T-cell (primary cell): ENCODE results near the gene ZFHX3. TPM values are rescaled to one million over a fixed set of nuclear protein-coding genes. Genes with fewer than 3 reads are reported as not detected.

ENCODE experiments used
- ATAC-seq, 4 experiments: fragments of 200-7000 bp in 3 of 4; fragments of 150-1000 bp in 1 of 4; cut with Tn5 transposase; replicated peaks in 1 of 4; 1 replicate in 3 of 4; 2 replicates in 1 of 4; pipeline ENCODE4 v1.10.0; 2021; ENCODE audit warnings: moderate library complexity in 3 of 4, mild to moderate bottlenecking in 2 of 4, moderate number of reproducible peaks in 1 of 4
- CTCF ChIA-PET, 2 donors: fragments of 300-600 bp; sonication (Branson Sonifier 250); formaldehyde crosslinking; loops; one replicate each; lab custom pipeline; 2022; ENCODE audit warnings: antibody characterized with exemption in 2 of 2; lab: Charles Lee
- POLR2A ChIA-PET, 2 donors: fragments of 300-600 bp; sonication (Branson Sonifier 250); formaldehyde crosslinking; loops; one replicate each; lab custom pipeline; 2022; ENCODE audit warnings: antibody characterized with exemption in 2 of 2; lab: Charles Lee
- DNase-seq, 35 experiments: peaks; one replicate each; pipeline versions ENCODE4 v3.0.0 to v3.0.0-alpha.2; 2013 to 2023
- H3K27ac ChIP-seq: one replicate; pipeline ENCODE4 v1.5.1; 2013; ENCODE audit warnings: low read length
- H3K27me3 ChIP-seq, 2 experiments: replicated peaks in 1 of 2; 1 replicate in 1 of 2; 2 replicates in 1 of 2; pipeline versions ENCODE4 v1.6.1 to v1.7.0; 2013; ENCODE audit warnings: low read length in 1 of 2, mixed read lengths in 1 of 2; ENCODE audit not compliant: control insufficient read depth in 2 of 2, insufficient read depth in 2 of 2; ENCODE audit errors: extremely low read depth in 1 of 2
- H3K36me3 ChIP-seq, 2 donors: 1 replicate in 1 of 2; 2 replicates in 1 of 2; pipeline versions ENCODE4 v1.6.1 to v1.7.0; 2013; ENCODE audit warnings: low read length in 1 of 2; ENCODE audit not compliant: control insufficient read depth in 2 of 2, insufficient read depth in 1 of 2; ENCODE audit errors: extremely low read depth in 1 of 2
- H3K4me1 ChIP-seq, 2 experiments: 1 replicate in 1 of 2; 2 replicates in 1 of 2; pipeline versions ENCODE4 v1.6.1 to v1.7.0; 2013; ENCODE audit warnings: low read length in 2 of 2, mixed read lengths in 1 of 2; ENCODE audit not compliant: insufficient read depth in 2 of 2, control insufficient read depth in 1 of 2; ENCODE audit errors: extremely low read depth in 1 of 2
- H3K4me3 ChIP-seq, 2 donors: 1 replicate in 1 of 2; 2 replicates in 1 of 2; pipeline versions ENCODE4 v1.5.1 to v1.7.0; 2013; ENCODE audit warnings: mild to moderate bottlenecking in 2 of 2, low read length in 1 of 2, moderate library complexity in 1 of 2; ENCODE audit not compliant: control insufficient read depth in 1 of 2; ENCODE audit errors: extremely low read depth in 1 of 2
- H3K9me3 ChIP-seq: 2 replicates; pipeline ENCODE4 v1.7.0; 2013
- H3K27ac Mint-ChIP-seq, 2 donors: one replicate each; pipeline ENCODE4 v1.8.0; 2020 to 2021; ENCODE audit warnings: mild to moderate bottlenecking in 2 of 2, mixed read lengths in 2 of 2
- H3K27me3 Mint-ChIP-seq, 2 donors: one replicate each; pipeline ENCODE4 v1.8.0; 2021 to 2022; ENCODE audit warnings: mixed read lengths in 2 of 2
- H3K36me3 Mint-ChIP-seq: one replicate; pipeline ENCODE4 v1.8.0; 2021; ENCODE audit warnings: mixed read lengths
- H3K4me1 Mint-ChIP-seq, 3 donors: one replicate each; pipeline ENCODE4 v1.8.0; 2020 to 2022; ENCODE audit warnings: mixed read lengths in 3 of 3, mild to moderate bottlenecking in 1 of 3
- H3K4me3 Mint-ChIP-seq, 3 donors: one replicate each; pipeline ENCODE4 v1.8.0; 2020 to 2022; ENCODE audit warnings: mild to moderate bottlenecking in 3 of 3, mixed read lengths in 3 of 3, moderate library complexity in 3 of 3
- H3K9me3 Mint-ChIP-seq, 3 donors: one replicate each; pipeline ENCODE4 v1.8.0; 2020 to 2022; ENCODE audit warnings: mixed read lengths in 3 of 3
- WGBS: methylation state at CpG from one replicate; pipeline ENCODE4 v1.1.5; 2013; ENCODE audit warnings: missing lambda C conversion rate; ENCODE audit not compliant: insufficient coverage; 5-methylcytosine and 5-hydroxymethylcytosine counted together
- total RNA-seq, 35 experiments: library from RNA in 6 of 35; stranded (reverse) in 6 of 35; fragments of 120-200 nt in 1 of 35; gene quantifications; one replicate each; pipeline versions ENCODE4 v1.2.1 to v1.2.4 and lab custom pipeline; 2013 to 2026

ZFHX3 gene
- total RNA-seq, 5 donors from 2014 or later (not counting 1 experiment from before 2014, with no cell fraction given) = 0.35 to 2.1 (median 1.0) TPM

GRCh38 chr16:72814226-72814625 lies 233.7 kb downstream of the ZFHX3 start:
- no CpG with 5 or more reads among the region's 2 CpGs for WGBS
- POLR2A ChIA-PET = no interaction called here
- peaks cover 0 to 3% of the 10 kb centered on the region in 2 donors for H3K27me3 Mint-ChIP-seq
- Histone ChIP-seq H3K4me1 (no peaks in the 10 kb centered on the region), H3K27me3 (no peaks in the 10 kb centered on the region), H3K4me3 (no peak overlapping the region), H3K27ac (no peak overlapping the region), H3K36me3 (no peaks in the 10 kb centered on the region), H3K9me3 (no peaks in the 10 kb centered on the region)
- CTCF ChIA-PET = interaction anchor here in 1 of 2 donors (1.0 kb wide), 1 partner anchor 18 kb away, joined by 3 read pairs; no protein-coding TSS in a partner anchor
- no peak overlapping the region for H3K4me3 Mint-ChIP-seq
- no peaks in the 10 kb centered on the region for H3K36me3 Mint-ChIP-seq
- H3K9me3 Mint-ChIP-seq = no peaks in the 10 kb centered on the region
- DNase-seq = no peak
- no peak for ATAC-seq
- no peak overlapping the region for H3K27ac Mint-ChIP-seq
- no peaks in the 10 kb centered on the region for H3K4me1 Mint-ChIP-seq

- Histone ChIP-seq H3K27me3 (no peaks in the 10 kb centered on the region), H3K9me3 (no peaks in the 10 kb centered on the region), H3K4me3 (no peak overlapping the region), H3K4me1 (no peaks in the 10 kb centered on the region), H3K27ac (no peak overlapping the region), H3K36me3 (no peaks in the 10 kb centered on the region)
- Mint-ChIP-seq H3K4me1 (no peaks in the 10 kb centered on the region), H3K36me3 (no peaks in the 10 kb centered on the region), H3K9me3 (no peaks in the 10 kb centered on the region), H3K27me3 (peaks cover 0 to 3% of the 10 kb centered on the region in 2 donors), H3K4me3 (no peak overlapping the region), H3K27ac (no peak overlapping the region)
- ChIA-PET POLR2A (interaction anchor here in 1 of 2 donors (0.8 kb wide), 1 partner anchor 283 kb away, joined by 3 read pairs; no protein-coding TSS in a partner anchor), CTCF (no interaction called here)
- ATAC-seq = no peak
- no peak for DNase-seq
- WGBS = no CpG with 5 or more reads among the region's 3 CpGs
Measured at GRCh38 chr16:72812672-72813071, 235.3 kb downstream of the ZFHX3 start.

GRCh38 chr16:72811876-72812275 lies 236.1 kb downstream of the ZFHX3 start:
- H3K9me3 ChIP-seq = no peaks in the 10 kb centered on the region
- ATAC-seq (no peak), DNase-seq (no peak)
- Mint-ChIP-seq H3K27ac (no peak overlapping the region), H3K36me3 (no peaks in the 10 kb centered on the region), H3K9me3 (no peaks in the 10 kb centered on the region), H3K27me3 (peaks cover 0 to 3% of the 10 kb centered on the region in 2 donors), H3K4me1 (no peaks in the 10 kb centered on the region), H3K4me3 (no peak overlapping the region)
- no peak overlapping the region for H3K4me3 ChIP-seq
- H3K27ac ChIP-seq = no peak overlapping the region
- no peaks in the 10 kb centered on the region for H3K27me3 ChIP-seq
- ChIA-PET CTCF (interaction anchor here in 1 of 2 donors (1.0 kb wide), 1 partner anchor 21 kb away, joined by 3 read pairs; no protein-coding TSS in a partner anchor), POLR2A (interaction anchor here in 1 of 2 donors (0.8 kb wide), 1 partner anchor 284 kb away, joined by 3 read pairs; no protein-coding TSS in a partner anchor)
- H3K36me3 ChIP-seq = no peaks in the 10 kb centered on the region
- no CpG with 5 or more reads among the region's 6 CpGs for WGBS
- no peaks in the 10 kb centered on the region for H3K4me1 ChIP-seq

GRCh38 chr16:72811188-72811720 lies 236.7 kb downstream of the ZFHX3 start:
- ATAC-seq = no peak

GRCh38 chr16:72810480-72810879 lies 237.4 kb downstream of the ZFHX3 start:
- 88% methylated on average over 2 of the region's 2 CpGs for WGBS
- CTCF ChIA-PET = no interaction called here

More at GRCh38 chr16:72811188-72811720, 236.7 kb downstream of the ZFHX3 start:
- Histone ChIP-seq H3K27me3 (no peaks in the 10 kb centered on the region), H3K4me3 (no peak overlapping the region), H3K27ac (no peak overlapping the region), H3K4me1 (no peaks in the 10 kb centered on the region), H3K36me3 (no peaks in the 10 kb centered on the region), H3K9me3 (no peaks in the 10 kb centered on the region)
- Mint-ChIP-seq H3K27me3 (peaks cover 0 to 3% of the 10 kb centered on the region in 2 donors), H3K36me3 (no peaks in the 10 kb centered on the region), H3K4me1 (no peaks in the 10 kb centered on the region), H3K27ac (no peak overlapping the region), H3K9me3 (no peaks in the 10 kb centered on the region), H3K4me3 (no peak overlapping the region)
- ChIA-PET CTCF (interaction anchor here in 1 of 2 donors (1.0 kb wide), 1 partner anchor 21 kb away, joined by 3 read pairs; no protein-coding TSS in a partner anchor), POLR2A (no interaction called here)
- DNase-seq = no peak
- WGBS = 93% methylated on average over 5 of the region's 8 CpGs

GRCh38 chr16:72809446-72809845 lies 238.5 kb downstream of the ZFHX3 start:
- no CpG with 5 or more reads among the region's 4 CpGs for WGBS
- POLR2A ChIA-PET = no interaction called here
- Mint-ChIP-seq H3K9me3 (no peaks in the 10 kb centered on the region), H3K27me3 (peaks cover 0 to 3% of the 10 kb centered on the region in 2 donors), H3K4me1 (no peaks in the 10 kb centered on the region), H3K4me3 (no peak overlapping the region), H3K36me3 (no peaks in the 10 kb centered on the region), H3K27ac (no peak overlapping the region)
- no peak for DNase-seq
- H3K27ac ChIP-seq = no peak overlapping the region
- H3K4me1 ChIP-seq = no peaks in the 10 kb centered on the region
- H3K36me3 ChIP-seq = no peaks in the 10 kb centered on the region
- no peaks in the 10 kb centered on the region for H3K9me3 ChIP-seq
- no peaks in the 10 kb centered on the region for H3K27me3 ChIP-seq
- no peak for ATAC-seq
- no peak overlapping the region for H3K4me3 ChIP-seq
- CTCF ChIA-PET = no interaction called here

More at GRCh38 chr16:72810480-72810879, 237.4 kb downstream of the ZFHX3 start:
- Mint-ChIP-seq H3K27me3 (peaks cover 0 to 3% of the 10 kb centered on the region in 2 donors), H3K27ac (no peak overlapping the region), H3K9me3 (no peaks in the 10 kb centered on the region), H3K36me3 (no peaks in the 10 kb centered on the region), H3K4me3 (no peak overlapping the region), H3K4me1 (no peaks in the 10 kb centered on the region)
- DNase-seq (no peak), ATAC-seq (no peak)
- no peak overlapping the region for H3K27ac ChIP-seq
- H3K9me3 ChIP-seq = no peaks in the 10 kb centered on the region
- H3K4me3 ChIP-seq = no peak overlapping the region
- H3K27me3 ChIP-seq = no peaks in the 10 kb centered on the region
- POLR2A ChIA-PET = no interaction called here
- H3K36me3 ChIP-seq = no peaks in the 10 kb centered on the region
- H3K4me1 ChIP-seq = no peaks in the 10 kb centered on the region
